ENCODE measurements around the gene PIM2.
"Not testable (repeated sequence)": the region's sequence is repeated elsewhere in the genome, so short reads cannot be mapped to it uniquely, and the experiment has no call there.

The PIM2 gene

DNA sequence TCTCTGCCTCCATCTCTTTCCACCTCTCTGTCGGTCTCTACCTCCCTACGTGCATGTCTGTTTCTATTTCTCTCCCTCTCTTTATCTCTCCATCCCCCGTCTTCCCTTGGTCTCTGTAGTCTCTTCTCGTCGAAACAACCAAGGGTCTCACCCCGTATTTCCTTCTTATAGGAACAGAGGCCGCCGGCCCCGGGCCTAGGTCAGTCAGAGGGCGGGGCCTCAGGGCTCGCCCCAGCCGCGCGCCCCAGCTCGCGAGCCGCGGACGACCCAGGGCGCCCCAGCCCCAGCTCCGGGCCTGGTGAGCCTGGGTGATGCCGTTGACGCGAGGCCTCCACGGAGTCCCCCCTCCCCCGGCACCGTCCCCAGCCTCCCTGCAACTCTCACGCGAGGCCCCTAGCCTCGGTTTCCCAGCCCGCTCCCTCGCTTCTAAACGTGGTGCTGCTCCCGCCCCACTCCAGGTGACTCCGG lies 27.9 kb downstream of the PIM2 start:
- no peak for TF ChIP-seq ZNF274 (IDR thresholded peaks at IDR 0.05; ENCODE audit: low read depth, low read length)
- H3K4me3 ChIP-seq (ENCODE audit: low read length) = peak overlapping the region; percentile 22; the same call in 1 of the 2 replicates

DNA sequence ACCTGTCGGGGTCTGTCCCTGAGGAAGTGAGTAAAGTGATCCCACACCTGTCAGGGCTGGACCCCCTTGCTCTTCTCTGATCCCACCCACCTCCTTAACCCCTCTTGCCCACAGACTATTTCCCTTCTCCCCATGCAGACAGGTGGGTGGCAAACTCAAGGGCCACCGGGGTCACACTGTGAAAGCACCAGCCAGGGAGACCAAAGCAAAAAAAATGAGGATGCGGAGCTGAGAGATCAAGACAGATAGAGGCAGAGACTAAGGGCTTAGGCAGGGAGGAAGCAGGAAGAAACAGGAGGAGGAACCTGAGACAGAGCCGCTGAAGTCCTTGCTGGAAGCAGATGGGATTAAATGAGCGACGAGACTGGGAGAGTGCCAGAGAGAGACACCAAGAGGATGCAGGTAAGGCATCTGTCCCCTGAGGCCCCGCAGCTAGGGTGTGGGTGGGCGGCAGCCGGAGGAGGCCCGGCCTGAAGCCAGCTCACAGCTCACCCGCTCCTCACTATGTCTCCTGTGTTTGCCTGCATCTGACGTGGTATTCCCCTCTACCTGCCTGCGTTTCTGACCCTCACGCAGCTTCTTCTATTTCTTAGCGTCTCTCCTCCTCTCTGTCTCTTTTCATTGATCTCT lies 28.4 kb downstream of the PIM2 start:
- no peak for TF ChIP-seq ZNF274 (IDR thresholded peaks at IDR 0.05; ENCODE audit: low read depth, low read length)
- H3K4me3 ChIP-seq (ENCODE audit: low read length) = peak overlapping the region; percentile 22; the same call in 1 of the 2 replicates

DNA sequence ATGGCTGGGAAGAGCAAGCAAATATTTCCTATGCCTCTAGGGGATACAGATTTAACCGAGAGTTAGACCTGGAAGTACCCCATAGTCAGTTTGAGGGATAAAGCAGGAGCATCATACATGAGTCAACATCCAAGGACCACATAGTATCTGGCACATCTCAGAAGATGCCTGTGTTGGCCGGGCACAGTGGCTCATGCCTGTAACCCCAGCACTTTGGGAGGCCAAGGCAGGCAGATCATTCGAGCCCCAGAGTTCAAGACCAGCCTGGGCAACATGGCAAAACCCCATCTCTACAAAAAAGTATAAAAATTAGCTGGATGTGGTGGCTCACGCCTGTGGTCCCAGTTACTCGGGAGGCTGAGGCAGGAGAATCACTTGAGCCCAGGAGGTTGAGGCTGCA lies 32.2 kb downstream of the PIM2 start:
- not testable (repeated sequence) for H3K4me3 ChIP-seq (ENCODE audit: low read length)

DNA sequence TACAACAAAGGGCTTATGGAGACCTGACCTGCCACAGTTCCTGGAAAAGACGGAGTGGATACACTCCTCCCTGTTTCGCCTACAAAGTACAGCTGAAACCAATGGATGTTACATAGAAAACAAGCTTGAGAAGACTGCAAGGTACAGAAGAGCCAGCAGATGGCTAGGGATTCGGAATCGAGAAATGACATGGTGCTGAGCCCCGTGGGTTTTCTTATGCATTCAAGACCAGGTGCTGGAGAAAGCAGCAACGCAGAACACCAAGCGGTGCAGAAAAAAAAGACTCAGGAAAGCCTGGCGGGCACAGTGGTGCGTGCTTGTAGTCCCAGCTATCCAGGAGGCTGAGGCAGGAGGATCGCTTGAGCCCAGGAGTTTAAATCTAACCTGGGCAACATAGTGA lies 35.1 kb downstream of the PIM2 start:
- no peak overlapping the region for H3K4me3 ChIP-seq (ENCODE audit: low read length)
- no peak for TF ChIP-seq ZNF274 (IDR thresholded peaks at IDR 0.05; ENCODE audit: low read depth, low read length)

DNA sequence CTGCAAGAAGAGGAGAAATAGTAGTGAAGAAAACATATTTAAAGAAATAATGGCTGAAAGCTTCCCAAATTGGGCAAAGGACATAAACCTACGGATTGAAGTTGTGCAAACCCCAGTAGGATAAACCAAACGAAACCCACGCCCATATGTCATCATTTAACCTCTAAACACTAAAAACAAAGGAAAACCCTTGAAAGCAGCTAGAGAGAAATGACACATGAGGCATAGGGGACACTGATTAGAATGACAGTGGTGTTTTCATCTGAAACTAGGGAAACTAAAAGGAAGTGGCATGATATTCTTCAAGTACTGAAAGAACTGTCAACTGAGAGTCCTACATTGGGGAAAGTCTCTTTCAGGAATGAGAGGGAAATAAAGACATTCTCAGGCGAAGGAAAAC lies 41.9 kb downstream of the PIM2 start:
- H3K4me3 ChIP-seq (ENCODE audit: low read length) = not testable (repeated sequence)

DNA sequence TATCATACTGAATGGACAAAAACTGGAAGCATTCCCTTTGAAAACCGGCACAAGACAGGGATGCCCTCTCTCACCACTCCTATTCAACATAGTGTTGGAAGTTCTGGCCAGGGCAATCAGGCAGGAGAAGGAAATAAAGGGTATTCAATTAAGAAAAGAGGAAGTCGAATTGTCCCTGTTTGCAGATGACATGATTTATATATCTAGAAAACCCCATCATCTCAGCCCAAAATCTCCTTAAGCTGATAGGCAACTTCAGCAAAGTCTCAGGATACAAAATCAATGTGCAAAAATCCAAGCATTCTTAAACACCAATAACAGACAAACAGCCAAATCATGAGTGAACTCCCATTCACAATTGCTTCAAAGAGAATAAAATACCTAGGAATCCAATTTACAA lies 46.8 kb downstream of the PIM2 start:
- not testable (repeated sequence) for H3K4me3 ChIP-seq (ENCODE audit: low read length)

DNA sequence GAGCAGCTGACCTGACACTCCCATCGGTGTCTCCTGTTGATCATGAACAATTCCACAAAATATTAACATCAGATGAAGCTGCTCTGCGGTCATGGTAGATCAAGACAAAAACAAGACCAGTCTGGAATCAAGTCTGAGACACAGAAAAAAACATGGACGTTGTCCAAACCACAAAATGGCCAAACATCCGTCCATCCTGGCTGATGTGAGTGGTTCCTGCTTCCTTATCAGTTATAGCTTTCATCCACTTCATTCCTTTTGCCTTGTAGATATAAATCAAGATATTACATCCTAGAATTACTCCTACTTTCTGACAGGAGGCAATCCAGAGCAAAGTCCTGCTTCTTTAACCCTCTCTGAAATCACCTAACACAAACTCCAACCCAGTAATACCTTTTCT lies 54.6 kb downstream of the PIM2 start:
- H3K4me3 ChIP-seq (ENCODE audit: low read length) = no peak overlapping the region

More for the DNA sequence above, 54.6 kb downstream of the PIM2 start:
- no peak for TF ChIP-seq ZNF274 (IDR thresholded peaks at IDR 0.05; ENCODE audit: low read depth, low read length)

Data from GM08714 (cell line).